ENCODE measurements around the gene PLEKHG1. TPM values are rescaled to one million over a fixed set of nuclear protein-coding genes. Genes with fewer than 3 reads are reported as not detected.

The PLEKHG1 gene
- total RNA-seq, 6 experiments from 2014 or later, result 0.07 TPM; not detected in 5

GRCh38 chr6:150596439-150596838 lies 3.2 kb upstream of the PLEKHG1 start:
- no peaks in the 10 kb centered on the region for H3K9me3 Mint-ChIP-seq
- H3K27ac Mint-ChIP-seq, result no peak overlapping the region
- no peak for TF ChIP-seq CTCF (IDR thresholded peaks at IDR 0.05)
- DNase-seq, result no peak
- peaks cover 5% of the 10 kb centered on the region; the same call in 1 of the 2 replicates for H3K4me1 Mint-ChIP-seq (ENCODE audit: low read depth)
- H3K4me3 Mint-ChIP-seq, result no peak overlapping the region
- H3K27me3 Mint-ChIP-seq (ENCODE audit: insufficient read depth), result peaks cover 16% of the 10 kb centered on the region
- H3K36me3 Mint-ChIP-seq (ENCODE audit: low read depth), result no peaks in the 10 kb centered on the region

- Mint-ChIP-seq H3K27ac (no peak overlapping the region), H3K36me3 (ENCODE audit: low read depth) (no peaks in the 10 kb centered on the region), H3K4me3 (no peak overlapping the region), H3K9me3 (no peaks in the 10 kb centered on the region), H3K4me1 (ENCODE audit: low read depth) (peaks cover 5% of the 10 kb centered on the region; the same call in 1 of the 2 replicates), H3K27me3 (ENCODE audit: insufficient read depth) (peaks cover 17% of the 10 kb centered on the region)
- DNase-seq, result no peak
- TF ChIP-seq CTCF (IDR thresholded peaks at IDR 0.05), result no peak
Measured at GRCh38 chr6:150598401-150598800, 1.3 kb upstream of the PLEKHG1 start.

- peaks cover 5% of the 10 kb centered on the region; the same call in 1 of the 2 replicates for H3K4me1 Mint-ChIP-seq (ENCODE audit: low read depth)
- H3K27me3 Mint-ChIP-seq (ENCODE audit: insufficient read depth), result peaks cover 17% of the 10 kb centered on the region
- no peak for DNase-seq
- no peak overlapping the region for H3K4me3 Mint-ChIP-seq
- H3K36me3 Mint-ChIP-seq (ENCODE audit: low read depth), result no peaks in the 10 kb centered on the region
- H3K9me3 Mint-ChIP-seq, result no peaks in the 10 kb centered on the region
- TF ChIP-seq CTCF (IDR thresholded peaks at IDR 0.05), result no peak
- H3K27ac Mint-ChIP-seq, result no peak overlapping the region
Measured at GRCh38 chr6:150598858-150599198, 857 bp upstream of the PLEKHG1 start.

GRCh38 chr6:150600010-150600300 lies 270 bp downstream of the PLEKHG1 start:
- H3K4me3 Mint-ChIP-seq, result no peak overlapping the region

GRCh38 chr6:150600301-150601017 lies 774 bp downstream of the PLEKHG1 start:
- no peak; the same call in 1 of the 2 replicates for TF ChIP-seq CTCF (IDR thresholded peaks at IDR 0.05)
- H3K27ac Mint-ChIP-seq, result no peak overlapping the region
- peak overlapping the region; percentile 71 for H3K4me3 Mint-ChIP-seq
- H3K27me3 Mint-ChIP-seq (ENCODE audit: insufficient read depth), result peaks cover 17% of the 10 kb centered on the region
- H3K9me3 Mint-ChIP-seq, result no peaks in the 10 kb centered on the region
- peaks cover 5% of the 10 kb centered on the region; the same call in 1 of the 2 replicates for H3K4me1 Mint-ChIP-seq (ENCODE audit: low read depth)
- no peaks in the 10 kb centered on the region for H3K36me3 Mint-ChIP-seq (ENCODE audit: low read depth)
- DNase-seq, result peak; percentile 3

More at GRCh38 chr6:150600010-150600300, 270 bp downstream of the PLEKHG1 start:
- no peak for TF ChIP-seq CTCF (IDR thresholded peaks at IDR 0.05)
- no peaks in the 10 kb centered on the region for H3K9me3 Mint-ChIP-seq
- peaks cover 17% of the 10 kb centered on the region for H3K27me3 Mint-ChIP-seq (ENCODE audit: insufficient read depth)
- no peaks in the 10 kb centered on the region for H3K36me3 Mint-ChIP-seq (ENCODE audit: low read depth)
- H3K27ac Mint-ChIP-seq, result no peak overlapping the region
- H3K4me1 Mint-ChIP-seq (ENCODE audit: low read depth), result peaks cover 5% of the 10 kb centered on the region; the same call in 1 of the 2 replicates
- DNase-seq, result no peak

Measured in HFFc6 (cell line).